AG04449 (cell line): ENCODE measurements around the gene CDHR3.

Experiments used
- CTCF ChIA-PET: fragments of 350-600 bp; formaldehyde crosslinking; extraction: SDS; loops from one replicate; lab custom pipeline; 2021; ENCODE audit warnings: antibody characterized with exemption; lab: Yijun Ruan, JAX
- POLR2A ChIA-PET: fragments of 400-600, 350-600 bp; formaldehyde crosslinking; extraction: SDS; loops from one replicate; lab custom pipeline; 2020; ENCODE audit warnings: antibody characterized with exemption, inconsistent platforms; lab: Yijun Ruan, JAX
- DNase-seq: peaks from one replicate; pipeline ENCODE4 v3.0.0-alpha.2; 2010; ENCODE audit warnings: low read depth, low spot score
- H3K4me3 ChIP-seq: 2 replicates; pipeline ENCODE4 v1.5.1; 2011; ENCODE audit warnings: low read depth, mild to moderate bottlenecking, control low read depth, low read length
- TF ChIP-seq, protein P1 (sequence below): IDR thresholded peaks from one replicate; pipeline ENCODE4 v1.5.1; 2011; ENCODE audit warnings: mild to moderate bottlenecking, moderate library complexity, low read length, control low read depth, inconsistent platforms; ENCODE audit not compliant: insufficient read depth; ENCODE audit errors: missing control alignments

The CDHR3 gene

DNA sequence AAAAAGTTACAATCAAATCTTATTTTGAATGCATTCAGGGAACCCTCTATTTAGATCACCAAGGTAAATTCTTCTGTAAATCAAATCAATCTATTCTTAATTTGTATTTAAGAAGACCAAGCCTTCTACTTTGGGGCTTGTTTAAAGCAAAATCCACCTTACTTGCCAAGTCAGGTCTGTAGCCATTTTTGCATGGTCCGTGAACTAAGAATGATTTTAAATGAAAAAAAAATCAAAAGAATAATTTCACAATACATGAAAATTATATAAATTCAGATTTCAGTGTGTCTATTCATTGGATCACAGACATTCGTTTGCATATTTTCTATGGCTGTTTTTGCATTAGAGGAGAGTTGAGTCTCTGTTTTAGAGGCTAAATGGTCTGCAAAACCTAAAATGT is 89.6 kb downstream of the CDHR3 start:
- H3K4me3 ChIP-seq, result no peak overlapping the region
- no peak for DNase-seq
- POLR2A ChIA-PET, result interaction anchor here (0.8 kb wide), 1 partner anchor 102 kb away, joined by 3 read pairs; no protein-coding TSS in a partner anchor
- TF ChIP-seq, protein P1, sequence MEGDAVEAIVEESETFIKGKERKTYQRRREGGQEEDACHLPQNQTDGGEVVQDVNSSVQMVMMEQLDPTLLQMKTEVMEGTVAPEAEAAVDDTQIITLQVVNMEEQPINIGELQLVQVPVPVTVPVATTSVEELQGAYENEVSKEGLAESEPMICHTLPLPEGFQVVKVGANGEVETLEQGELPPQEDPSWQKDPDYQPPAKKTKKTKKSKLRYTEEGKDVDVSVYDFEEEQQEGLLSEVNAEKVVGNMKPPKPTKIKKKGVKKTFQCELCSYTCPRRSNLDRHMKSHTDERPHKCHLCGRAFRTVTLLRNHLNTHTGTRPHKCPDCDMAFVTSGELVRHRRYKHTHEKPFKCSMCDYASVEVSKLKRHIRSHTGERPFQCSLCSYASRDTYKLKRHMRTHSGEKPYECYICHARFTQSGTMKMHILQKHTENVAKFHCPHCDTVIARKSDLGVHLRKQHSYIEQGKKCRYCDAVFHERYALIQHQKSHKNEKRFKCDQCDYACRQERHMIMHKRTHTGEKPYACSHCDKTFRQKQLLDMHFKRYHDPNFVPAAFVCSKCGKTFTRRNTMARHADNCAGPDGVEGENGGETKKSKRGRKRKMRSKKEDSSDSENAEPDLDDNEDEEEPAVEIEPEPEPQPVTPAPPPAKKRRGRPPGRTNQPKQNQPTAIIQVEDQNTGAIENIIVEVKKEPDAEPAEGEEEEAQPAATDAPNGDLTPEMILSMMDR, result no peak
- CTCF ChIA-PET, result interaction anchor here (2.8 to 10.4 kb wide), 3 partner anchors 10 to 112 kb away, joined by 13 to 400 read pairs (median 18); no protein-coding TSS in a partner anchor

DNA sequence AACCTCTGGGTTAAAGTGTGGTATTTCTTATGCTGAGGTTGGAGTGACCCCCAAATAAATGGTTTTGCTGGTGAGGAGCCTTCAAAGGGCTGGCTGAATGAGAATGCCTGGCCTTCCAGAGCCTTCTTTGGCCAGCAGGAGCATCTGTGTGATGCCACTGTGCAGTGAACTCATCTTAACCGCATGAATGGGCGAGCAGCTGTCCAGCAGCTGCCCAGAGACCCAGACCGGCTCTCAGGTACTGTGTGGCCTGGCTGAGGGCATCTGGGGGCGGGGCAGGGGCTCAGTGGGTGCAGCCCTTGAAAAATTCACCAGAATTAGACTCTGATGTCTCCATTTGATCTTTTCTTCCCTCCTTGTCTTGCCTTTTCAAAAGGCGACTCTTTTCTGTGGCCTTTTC is 90.0 kb downstream of the CDHR3 start:
- TF ChIP-seq, protein P1, result no peak
- no peak for DNase-seq
- no peak overlapping the region for H3K4me3 ChIP-seq
- ChIA-PET POLR2A (no interaction called here), CTCF (interaction anchor here (10.4 kb wide), 1 partner anchor 99 kb away, joined by 400 read pairs; no protein-coding TSS in a partner anchor)

GRCh38 chr7:106054156-106054910 is 91.3 kb downstream of the CDHR3 start:
- H3K4me3 ChIP-seq, result no peak overlapping the region
- no peak for DNase-seq
- ChIA-PET POLR2A (no interaction called here), CTCF (interaction anchor here (1.0 to 10.4 kb wide), 2 partner anchors 89 to 98 kb away, joined by 3 to 400 read pairs; no protein-coding TSS in a partner anchor)
- TF ChIP-seq, protein P1, result no peak

DNA sequence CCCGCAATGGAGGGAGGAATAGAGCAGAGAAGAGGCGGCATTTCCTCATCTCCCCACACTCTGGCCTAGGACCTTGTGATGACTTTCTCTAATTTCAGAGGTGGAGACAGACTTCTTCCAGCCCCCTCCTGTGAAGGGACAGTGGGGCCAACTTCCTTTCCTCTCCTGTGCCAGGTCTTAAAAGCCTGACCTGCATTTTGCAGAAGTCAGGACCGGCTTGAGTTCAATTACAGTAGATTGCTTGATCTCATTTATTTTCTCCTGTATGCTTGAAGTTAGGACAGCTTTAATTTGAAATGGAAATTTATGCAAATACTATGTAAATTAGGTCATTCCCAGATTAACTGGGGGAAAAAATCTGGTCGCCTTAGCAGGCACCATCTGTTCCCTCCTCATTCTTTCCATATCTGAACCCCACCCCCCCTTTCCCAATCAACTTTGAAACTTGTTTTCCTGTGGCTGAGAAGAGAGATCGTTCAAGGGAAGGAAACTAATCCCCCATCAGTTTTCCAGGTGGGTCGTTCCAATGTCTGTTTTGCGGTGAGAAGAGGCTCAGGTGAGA is 92.0 kb downstream of the CDHR3 start:
- TF ChIP-seq, protein P1, result no peak
- ChIA-PET CTCF (interaction anchor here (1.0 to 10.4 kb wide), 5 partner anchors 85 to 398 kb away, joined by 3 to 400 read pairs (median 8); no protein-coding TSS in a partner anchor), POLR2A (no interaction called here)
- DNase-seq, result no peak
- H3K4me3 ChIP-seq, result no peak overlapping the region

DNA sequence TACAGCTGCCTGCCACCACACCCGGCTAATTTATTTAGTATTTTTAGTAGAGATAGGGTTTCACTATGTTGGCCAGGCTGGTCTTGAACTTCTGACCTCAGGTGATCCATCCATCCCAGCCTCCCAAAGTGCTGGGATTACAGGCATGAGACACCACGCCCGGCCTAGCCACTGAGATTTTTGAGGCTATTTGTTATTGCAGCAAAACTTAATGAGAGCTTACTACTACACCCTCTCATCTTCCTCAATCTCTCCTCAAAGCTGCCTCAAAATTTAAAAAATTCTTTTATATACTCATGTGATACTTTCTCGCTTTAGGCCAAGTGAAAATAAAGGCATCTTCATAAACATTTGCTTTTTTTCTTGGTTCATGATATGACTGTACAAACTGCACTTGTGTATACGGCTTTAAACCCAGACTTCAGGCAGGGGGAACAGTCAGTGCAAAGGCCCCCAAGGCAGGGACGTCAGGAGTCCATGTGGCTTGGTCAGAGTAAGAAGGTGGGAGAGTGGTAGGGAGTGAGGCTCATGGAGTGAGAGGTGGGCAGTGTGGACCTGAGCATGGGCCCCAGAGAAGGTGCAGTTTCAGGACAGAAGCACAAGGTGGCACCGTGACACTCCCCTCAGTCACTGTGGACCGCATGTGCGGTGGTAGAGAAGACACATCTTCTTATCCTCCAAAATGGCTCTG is 93.6 kb downstream of the CDHR3 start:
- no peak overlapping the region for H3K4me3 ChIP-seq
- CTCF ChIA-PET, result interaction anchor here (0.6 to 10.4 kb wide), 23 partner anchors 9 to 407 kb away, joined by 3 to 400 read pairs (median 4); partner anchors contain the start of gene SYPL1
- POLR2A ChIA-PET, result no interaction called here
- TF ChIP-seq, protein P1, result peak; percentile 92
- no peak for DNase-seq
